CMK (cell line): ENCODE data around the gene CCR4.
"Not testable (repeated sequence)": the region's sequence is repeated elsewhere in the genome, so short reads cannot be mapped to it uniquely, and the experiment has no call there.

Source experiments
- DNase-seq: peaks from one replicate; pipeline ENCODE4 v3.0.0-alpha.2; 2010; ENCODE audit warnings: low read depth

Gene CCR4

DNA sequence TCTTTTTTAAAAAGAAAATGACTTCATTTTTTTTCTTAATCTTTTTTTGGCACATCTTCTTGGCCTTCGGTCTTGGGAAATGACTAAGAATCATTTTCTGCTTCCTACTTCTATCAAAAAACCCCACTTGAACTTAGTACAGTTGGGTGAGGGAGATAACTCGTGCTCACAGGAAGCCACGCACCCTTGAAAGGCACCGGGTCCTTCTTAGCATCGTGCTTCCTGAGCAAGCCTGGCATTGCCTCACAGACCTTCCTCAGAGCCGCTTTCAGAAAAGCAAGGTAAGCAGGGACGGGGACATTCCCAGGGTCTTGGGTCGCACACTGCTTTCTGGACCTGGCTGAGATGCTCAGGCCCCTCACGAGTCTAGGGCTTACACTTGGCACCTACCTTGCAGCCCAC lies at the start of gene CCR4:
Gene CCR4, plus strand, starts transcription at position 235 of the 402 bp plus-strand sequence. CDS start 1,779 bp downstream, outside the sequence.
- DNase-seq, result peak; percentile 63

DNA sequence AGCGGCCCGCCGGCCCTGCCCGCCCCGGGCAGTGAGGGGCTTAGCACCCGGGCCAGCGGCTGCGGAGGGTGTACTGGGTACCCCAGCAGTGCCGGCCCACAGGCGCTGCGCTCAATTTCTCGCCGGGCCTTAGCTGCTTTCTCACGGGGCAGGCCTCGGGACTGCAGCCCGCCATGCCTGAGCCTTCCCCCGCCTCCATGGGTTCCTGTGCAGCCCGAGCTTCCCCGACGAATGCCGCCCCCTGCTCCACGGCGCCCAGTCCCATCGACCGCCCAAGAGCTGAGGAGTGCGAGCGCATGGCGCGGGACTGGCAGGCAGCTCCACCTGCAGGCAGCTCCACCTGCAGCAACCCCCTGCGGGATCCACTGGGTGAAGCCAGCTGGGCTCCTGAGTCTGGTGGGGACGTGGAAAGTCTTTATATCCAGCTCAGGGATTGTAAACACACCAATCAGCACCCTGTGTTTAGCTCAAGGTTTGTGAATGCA lies 48.5 kb upstream of the CCR4 start:
- DNase-seq, result not testable (repeated sequence)

DNA sequence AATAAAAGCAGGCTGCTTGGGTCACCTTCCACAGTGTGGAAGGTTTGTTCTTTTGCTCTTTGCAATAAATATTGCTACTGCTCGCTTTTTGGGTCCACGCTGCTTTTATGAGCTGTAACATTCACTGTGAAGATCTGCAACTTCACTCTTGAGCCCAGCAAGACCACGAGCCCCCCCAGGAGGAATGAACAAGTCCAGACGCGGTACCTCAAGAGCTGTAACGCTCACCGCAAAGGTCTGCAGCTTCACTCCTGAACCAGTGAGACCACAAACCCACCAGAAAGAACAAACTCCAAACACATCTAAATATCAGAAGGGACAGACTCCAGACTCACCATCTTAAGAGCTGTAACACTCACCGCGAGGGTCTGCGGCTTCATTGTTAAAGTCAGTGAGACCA lies 47.5 kb upstream of the CCR4 start:
- no peak for DNase-seq

DNA sequence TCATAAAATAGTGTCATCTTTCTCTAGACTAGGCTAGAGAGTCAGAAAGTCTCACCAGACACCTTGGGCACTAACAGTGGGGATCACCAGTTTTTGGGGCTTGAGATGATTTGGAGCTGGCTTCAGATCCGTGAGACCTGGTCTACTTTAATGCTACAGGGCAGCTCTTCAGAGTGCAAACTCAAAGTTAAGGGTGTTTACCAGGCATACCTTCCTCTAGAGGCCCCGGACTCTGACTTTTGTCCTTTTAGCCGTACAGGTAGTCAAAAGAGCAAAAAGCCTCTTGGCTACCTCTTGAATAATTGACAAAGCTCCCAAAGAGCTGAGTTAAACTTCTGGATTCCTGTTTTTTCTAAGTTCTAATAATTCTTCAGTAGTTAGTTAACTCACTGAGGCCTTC lies 41.4 kb upstream of the CCR4 start:
- no peak for DNase-seq

DNA sequence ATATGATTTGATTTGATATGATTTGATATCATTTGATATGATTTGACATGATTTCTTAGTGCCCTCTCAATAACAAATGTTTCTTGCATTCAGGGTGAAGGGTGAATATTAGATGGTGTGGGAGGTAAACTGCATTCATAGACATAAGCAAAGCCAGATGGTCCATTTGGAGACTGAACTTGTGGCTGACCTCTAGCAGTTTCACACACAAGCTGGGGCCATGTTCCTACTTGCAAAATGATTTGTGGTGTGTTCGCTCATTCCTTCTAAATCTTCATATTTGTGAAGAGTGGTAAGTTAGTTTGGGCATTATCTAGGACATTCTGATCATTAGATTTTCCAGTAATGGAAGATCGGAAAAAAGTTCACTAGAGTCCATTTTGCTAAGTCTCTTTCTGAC lies 40.5 kb upstream of the CCR4 start:
- no peak for DNase-seq

DNA sequence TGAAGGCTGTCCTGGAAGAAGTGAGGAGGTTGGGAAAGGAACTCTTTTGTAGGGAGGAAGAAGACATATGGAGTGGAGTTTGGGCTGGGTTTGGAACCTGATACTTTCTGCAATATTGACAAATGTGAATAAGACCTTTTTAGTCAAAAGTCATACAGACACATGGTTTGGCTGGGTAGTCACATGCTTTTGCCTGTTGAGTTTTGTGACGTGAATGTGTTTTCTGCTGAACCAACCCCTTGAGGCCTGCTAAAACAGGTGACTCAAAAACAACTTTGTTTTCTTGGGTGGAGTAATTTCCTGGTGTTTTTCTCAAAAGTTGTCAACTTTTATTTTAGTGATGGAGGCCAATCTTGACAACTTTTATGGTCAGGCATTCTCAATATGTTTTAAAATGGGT lies 39.4 kb upstream of the CCR4 start:
- no peak for DNase-seq

DNA sequence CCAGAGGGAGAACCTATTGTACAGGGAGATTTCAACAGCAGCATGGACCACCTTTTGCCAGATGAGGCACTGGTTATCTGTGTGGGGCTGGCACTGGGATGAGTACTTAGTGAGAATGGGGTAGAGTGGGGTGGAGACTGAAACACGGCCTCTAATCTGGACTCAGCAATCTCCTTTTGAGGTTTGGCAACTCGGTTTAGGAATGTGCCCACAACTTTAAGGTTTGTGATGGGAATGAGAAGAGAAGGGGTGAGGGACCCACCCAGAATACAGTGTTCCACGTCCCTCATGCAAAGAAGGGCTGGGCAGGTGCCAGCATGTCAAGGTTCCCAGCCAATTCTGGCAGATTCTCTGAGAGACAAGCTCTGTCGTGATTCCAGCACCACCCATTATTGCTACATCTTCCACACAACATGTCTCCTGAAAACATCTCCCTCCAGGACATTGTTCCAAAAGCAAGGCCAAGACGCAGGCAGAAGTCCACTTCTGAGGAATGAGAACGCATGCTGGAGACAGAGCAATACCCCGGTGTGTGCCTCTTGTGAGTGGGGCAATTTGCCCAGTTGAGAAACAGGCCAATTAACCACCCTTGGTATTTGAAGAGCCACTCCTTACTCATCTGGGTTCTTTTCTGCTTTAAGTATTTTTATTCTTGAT lies 37.5 kb upstream of the CCR4 start:
- DNase-seq, result no peak

DNA sequence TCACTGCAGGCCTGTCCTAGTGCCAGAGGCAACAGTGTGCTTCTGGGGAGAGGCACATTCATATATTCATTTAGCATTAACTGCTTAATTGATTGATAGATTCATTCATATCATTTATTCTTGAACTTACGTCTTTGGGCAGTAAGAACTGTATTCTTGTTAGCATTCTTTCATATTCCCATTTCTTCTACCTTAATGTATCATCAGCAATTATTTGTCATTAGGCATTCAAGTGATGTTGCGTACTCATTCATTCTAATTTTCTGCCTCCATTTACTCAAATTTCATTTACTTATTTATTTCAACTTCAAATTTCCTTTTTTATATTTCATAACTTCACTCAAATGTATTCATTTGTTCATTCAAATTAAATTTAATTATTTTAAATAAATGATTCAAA lies 31.5 kb upstream of the CCR4 start:
- no peak for DNase-seq

DNA sequence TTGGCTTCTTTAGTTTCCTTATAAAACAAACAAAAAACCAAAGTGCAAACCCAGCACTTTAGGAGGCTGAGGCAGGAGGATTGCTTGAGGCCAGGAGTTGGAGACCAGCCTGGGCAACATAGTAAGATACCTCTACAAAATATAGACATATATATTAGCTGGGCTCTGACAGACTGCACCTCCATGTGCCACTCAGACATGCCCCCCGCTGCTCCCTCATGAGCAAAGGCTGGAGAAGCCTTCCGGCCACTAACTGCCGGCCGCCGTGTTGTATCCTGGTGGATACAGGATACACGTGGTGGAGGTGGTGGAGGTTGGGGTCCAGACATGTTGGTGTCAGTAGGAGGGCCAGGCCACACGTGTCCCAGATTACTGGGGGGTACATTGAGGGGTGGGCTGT lies 29.4 kb upstream of the CCR4 start:
- no peak for DNase-seq

DNA sequence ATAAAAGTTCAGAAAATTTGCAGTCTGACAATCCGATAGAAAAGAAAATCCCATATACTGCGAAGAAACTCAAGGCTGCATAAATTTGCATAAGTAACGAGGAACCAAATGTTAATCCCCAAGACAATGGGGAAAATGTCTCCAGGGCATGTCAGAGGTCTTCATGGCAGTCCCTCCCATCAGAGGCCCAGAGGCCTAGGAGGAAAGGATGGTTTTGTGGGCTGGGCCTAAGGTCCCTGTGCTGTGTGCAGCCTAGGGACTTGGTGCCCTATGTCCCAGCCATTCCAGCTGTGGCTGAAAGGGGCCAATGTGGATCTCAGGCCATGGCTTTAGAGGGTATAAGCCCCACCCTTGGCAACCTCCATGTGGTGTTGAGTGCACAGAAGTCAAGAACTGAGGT lies 21.3 kb upstream of the CCR4 start:
- no peak for DNase-seq

DNA sequence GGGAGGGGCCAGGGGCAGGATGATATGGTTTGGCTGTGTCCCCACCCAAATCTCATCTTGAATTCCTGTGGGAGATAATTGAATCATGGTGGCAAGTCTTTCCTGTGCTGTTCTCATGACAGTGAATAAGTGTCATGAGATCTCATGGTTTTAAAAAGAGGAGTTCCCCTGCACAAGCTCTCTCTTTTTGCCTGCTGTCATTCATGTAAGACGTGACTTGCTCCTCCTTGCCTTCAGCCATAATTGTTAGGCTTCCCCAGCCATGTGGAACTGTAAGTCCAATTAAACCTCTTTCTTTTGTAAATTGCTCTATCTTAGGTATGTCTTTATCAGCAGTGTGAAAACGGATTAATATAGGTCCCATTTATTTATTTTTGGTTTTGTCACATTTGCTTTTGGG lies 20.2 kb upstream of the CCR4 start:
- DNase-seq, result not testable (repeated sequence)

DNA sequence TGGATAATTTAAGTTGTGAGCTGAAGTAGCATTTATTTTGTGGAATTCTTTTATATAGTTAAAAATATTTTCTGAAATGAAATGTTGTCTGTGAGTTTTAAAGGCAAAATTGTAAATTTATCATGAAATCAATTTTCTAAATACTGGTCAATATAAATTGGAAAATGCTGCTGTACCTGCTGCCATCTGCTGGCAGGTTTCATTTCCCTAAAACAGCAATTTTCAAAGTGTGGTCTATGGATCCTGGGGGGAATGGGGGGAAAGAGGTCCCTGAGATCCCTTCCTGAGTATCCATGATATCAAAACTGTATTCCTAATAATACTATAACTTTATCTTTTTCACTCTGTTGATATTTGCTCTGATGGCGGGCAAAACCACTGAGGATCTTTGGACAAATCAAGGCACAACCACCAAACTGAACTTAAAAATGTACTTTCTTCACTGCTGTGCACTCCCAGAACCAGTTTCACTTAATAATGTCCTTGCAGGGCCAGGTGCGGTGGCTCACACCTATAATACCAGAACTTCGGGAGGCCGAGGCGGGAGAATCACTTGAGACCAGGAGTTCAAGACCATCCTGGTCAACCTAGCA lies 17.2 kb upstream of the CCR4 start:
- DNase-seq, result no peak

DNA sequence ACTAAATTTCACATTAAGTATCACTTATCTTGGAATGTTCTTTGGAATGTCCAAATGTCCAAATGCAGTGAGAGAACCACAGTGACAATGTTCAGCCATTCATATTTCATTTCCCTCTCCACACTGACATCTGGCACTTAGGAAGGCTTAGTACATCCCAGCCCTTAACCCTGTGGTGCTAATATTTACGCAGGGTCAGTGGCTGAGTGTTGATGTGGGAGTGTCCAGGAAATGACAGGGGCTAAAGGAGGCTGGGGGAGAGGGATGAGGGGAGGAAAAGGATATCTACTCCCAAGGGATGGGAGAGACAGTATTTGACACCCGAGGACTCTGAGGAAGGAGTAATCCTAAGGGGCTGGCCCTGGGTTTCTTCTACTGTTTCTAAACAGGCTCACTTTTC lies 14.1 kb upstream of the CCR4 start:
- DNase-seq, result no peak

DNA sequence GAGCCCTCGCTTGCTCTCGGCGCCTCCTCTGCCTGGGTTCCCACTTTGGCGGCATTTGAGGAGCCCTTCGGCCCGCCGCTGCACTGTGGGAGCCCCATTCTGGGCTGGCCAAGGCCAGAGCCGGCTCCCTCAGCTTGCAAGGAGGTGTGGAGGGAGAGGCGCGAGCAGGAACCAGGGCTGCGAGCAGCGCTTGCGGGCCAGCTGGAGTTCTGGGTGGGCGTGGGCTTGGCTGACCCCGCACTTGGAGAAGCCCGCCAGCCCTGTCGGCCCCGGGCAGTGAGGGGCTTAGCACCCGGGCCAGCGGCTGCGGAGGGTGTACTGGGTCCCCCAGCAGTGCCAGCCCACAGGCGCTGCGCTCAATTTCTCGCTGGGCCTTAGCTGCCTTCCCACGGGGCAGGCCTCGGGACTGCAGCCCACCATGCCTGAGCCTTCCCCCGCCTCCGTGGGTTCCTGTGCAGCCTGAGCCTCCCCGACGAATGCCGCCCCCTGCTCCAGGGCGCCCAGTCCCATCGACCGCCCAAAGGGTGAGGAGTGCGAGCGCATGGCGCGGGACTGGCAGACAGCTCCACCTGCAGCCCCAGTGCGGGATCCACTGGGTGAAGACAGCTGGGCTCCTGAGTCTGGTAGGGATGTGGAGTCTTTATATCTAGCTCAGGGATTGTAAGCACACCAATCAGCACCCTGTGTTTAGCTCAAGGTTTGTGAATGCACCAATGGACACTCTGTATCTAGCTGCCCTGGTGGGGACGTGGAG lies 11.7 kb upstream of the CCR4 start:
- not testable (repeated sequence) for DNase-seq

DNA sequence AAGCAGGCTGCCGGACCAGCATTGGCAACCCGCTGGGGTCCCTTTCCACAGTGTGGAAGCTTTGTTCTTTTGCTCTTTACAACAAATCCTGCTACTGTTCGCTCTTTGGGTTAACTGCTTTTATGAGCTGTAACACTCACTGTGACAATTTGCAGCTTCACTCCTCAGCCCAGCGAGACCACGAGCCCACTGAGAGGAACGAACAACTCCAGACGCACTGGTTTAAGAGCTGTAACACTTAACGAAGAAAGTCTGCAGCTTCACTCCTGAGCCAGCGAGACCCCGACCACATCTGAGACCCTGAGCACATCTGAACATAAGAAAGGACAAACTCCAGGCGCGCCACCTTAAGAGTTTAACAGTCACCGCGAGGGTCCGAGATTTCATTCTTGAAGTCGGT lies 10.7 kb upstream of the CCR4 start:
- DNase-seq, result no peak

DNA sequence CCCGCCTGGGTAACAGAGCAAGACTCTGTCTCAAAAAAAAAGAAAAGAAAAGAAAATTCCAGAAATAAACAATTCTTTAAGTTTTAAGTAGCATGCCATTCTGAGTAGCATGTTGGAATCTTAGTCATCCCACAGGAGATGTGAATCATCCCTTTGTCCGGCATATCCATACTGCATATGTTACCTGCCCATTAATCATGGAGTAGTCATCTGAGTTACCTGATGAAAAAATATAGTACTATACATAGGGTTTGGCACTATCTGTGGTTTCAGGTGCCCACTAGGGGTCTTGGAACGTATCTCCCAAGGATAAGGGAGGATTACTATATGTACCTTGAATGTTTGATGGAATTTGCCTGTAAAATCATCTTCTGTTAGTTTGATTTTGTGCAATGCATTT lies 6.3 kb upstream of the CCR4 start:
- DNase-seq, result no peak

DNA sequence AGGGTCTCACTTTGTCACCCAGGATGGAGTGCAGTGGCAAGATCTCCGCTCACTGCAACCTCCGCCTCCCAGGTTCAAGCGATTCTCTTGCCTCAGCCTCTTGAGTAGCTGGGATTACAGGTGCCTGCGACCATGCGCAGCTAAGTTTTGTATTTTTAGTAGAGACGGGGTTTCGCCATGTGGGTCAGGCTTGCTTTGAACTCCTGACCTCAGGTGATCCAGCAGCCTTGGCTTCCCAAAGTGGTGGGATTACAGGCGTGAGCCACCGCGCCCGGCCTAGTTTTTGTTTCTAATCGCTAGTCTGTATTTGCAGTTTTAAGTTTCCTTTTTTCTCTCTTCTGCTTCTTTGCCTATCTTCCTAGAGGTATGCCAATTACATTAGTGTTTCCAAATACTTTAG lies 5.8 kb upstream of the CCR4 start:
- not testable (repeated sequence) for DNase-seq

DNA sequence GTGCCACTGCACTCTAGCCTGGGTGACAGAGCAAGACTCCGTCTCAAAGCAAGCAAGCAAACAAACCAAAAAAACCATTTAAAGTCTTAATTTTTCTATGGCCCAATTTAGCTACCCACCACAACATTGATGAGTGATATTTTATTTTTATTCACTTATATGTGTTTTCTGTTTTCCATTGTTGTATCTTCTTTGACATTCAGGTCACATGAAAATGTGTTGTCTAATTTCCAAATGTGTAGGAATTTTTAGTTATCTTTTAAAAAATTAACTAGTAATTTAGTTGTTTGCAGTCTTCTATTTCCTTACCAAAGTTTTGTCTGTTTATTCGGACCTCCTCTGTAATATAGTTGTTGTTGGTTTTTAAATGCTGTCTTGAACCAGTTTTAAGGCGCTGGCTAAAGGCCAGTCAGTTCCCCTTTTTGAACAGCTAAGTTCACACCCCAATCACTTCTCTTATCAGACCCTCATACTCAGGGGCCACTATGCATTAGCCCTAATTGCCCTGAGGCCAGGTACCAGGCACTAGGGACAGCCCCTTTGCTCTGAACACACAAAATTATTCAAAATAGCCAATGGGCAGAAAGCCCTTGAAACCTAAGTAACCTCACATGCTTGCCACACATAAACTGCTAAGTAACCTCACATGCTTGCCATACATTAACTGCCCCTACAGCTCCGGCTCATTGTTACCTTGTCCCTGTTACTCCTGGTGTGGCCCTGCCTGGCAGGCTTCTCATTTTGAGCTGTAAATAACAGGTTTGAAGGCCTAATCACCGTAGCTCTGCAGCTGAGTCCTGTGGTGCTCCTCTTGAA lies 4.3 kb upstream of the CCR4 start:
- DNase-seq, result no peak

DNA sequence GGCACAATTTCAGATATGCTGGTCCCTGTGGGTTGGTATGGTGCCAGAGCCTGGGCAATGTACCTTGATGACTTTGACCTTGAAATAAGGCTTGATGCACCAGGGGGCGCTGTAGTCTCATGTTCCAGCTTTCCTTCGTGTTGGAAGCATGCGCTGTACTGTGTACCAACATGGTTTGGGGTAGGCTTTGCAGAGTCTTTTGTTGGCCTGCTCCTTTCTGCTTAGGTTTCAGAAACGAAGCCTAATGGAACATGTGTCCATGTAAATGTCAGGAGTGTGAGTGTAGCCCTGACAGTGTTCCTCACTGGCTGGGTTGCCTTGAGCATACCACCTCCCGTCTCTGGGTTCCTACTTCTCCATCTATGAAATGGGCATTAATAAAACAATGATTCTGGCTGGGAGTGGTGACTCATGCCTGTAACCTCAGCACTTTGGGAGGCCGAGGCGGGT lies 3.6 kb upstream of the CCR4 start:
- DNase-seq, result peak; percentile 76

DNA sequence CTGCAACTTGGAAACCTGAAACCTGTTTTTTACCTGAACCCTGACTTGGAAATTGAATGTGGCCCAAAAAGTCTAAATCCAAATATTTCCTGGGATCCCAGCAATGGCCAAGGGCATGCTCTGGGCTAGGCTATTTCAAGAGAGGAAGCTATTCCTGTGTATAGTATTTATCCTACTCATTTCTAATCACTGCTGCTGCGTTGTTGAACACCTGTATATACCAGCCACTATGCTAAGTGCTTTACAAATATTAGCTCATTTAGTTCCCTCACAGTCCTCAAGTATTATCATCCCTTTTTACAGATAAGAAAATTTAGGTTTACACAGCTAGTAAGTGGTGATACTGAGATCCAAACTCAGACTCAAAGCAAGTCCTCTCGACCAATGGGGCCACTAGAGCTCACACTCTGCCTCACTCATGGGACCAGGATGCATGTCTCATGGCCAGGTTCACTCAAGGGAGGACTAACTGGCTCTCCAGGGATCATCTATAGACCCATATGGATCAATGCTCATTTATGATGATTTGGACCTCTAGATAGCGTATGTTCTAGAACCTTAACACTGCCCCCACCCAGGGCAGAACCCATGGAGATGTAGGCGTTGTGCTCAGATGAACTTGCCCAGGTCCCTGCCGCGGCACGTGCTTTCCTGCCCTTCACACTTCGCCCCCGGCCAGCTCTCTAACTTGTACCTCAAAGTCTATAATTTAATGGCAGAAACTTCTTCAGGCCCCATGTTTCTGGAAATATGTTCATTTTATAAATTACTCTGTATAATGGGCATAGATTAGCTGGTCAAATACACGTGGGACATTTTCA lies 2.6 kb upstream of the CCR4 start:
- DNase-seq, result no peak

DNA sequence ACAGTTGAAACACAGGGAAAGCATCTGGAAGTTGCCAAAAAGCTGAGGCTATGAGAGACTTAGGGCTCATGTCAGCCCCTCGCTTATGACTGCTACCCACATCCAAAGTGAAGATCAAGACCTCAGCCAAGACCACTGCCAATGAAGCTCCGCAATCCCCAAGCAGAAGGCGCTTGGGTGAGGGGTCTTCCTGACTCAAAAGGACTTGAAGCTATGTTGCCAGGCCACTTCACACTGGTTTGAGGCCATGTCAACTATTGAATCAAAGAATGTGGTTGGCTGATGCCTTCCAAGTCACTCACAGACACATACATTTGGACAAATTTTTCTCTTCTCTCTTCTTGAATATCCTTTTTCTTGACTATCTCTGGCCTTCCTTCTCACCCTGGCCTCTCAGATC lies 928 bp upstream of the CCR4 start:
- DNase-seq, result no peak
